Measurements from ENCODE around the gene HLA-DRB1.
"Not testable (repeated sequence)": the region's sequence is repeated elsewhere in the genome, so short reads cannot be mapped to it uniquely, and the experiment has no call there.

HLA-DRB1 gene

GRCh38 chr6:32609391-32609730 is 19.7 kb upstream of the HLA-DRB1 start:
- DNase-seq, result no peak

DNA sequence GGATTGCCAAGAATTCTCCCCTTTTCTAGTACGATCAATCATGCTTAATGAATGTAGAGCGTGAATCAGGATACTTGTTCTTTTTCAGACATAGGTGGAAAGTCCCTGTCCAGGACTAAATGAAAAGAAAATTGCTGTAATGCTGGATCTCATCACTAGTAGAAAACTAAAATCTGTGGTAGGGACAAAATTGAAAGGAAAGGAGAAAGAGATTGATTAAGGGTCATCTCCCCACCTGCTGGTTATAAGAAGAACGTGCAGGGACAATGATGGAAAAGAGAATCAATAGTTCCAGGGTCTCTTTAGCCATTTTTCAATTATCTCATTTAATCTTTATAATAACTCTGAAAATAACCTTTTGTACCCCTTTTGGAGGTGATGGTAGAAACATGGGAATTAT is 18.7 kb upstream of the HLA-DRB1 start:
- no peak for DNase-seq

DNA sequence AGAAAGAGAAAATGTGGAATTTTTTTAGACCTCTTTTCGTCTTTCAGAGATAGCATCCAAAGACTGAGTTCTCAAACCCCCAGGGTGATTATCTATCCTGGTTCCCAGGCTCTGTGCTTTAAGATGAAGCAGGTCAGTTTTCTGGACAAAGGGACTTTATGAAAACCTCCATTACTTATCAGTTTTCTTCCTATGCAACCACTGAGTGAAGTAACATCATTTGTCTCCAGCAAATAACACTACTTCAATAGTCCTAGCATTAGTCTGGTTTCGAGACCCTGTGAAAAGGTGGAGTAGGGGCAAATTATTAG is 18.3 kb upstream of the HLA-DRB1 start:
- DNase-seq, result no peak

DNA sequence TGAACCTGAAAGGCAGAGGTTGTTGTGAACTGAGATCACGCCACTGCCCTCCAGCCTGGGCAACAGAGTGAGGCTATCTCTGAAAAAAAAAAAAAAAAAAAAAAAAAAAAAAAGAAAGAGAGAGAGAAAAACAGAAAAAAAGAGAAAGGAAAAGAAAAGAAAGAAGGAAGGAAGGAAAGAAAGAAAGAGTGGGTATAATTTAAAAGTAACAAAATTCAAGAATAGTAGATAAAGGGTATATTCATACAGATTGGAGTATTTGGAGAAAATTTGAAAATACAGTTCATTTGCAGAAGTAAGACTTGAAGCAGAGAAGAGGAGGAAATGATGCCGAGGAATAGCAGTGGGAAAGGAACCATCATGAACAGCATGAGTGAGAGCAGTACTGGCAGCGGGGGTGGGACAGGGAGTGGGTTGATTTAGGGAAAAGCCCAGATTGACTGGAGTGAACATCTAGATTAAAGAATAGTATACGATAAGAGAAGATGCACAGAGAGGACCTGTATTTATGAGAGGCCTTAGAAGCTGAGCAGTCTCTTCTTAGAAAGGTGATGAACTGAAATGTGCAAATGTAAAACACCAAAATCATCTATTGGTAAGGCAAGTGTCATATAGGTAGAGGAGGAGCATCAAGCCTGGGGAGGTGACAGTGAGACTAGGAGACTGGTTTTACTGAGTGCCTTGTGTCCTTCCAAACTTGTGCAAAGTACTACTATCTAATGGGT is 17.8 kb upstream of the HLA-DRB1 start:
- DNase-seq, result no peak

DNA sequence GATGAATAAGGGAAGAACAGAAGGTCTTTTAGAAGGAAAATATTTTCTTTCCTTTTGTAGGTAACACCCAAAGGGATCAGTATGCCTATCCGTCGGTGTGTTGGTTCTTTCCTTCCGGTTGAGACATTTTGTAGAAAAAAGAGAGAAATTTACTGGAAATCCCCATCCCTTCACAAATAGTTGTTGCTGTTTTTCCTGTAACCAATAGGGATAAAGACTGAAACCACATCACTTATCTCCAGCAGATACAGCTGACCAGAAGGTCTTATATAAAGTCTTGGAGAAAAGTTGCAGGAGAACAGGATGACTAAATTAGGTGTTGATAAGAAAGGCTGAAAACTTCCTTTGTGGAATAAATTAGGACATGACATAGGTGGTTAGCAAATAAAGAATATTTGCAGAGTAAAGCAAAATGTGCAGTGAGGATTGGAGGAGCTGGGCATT is 14.8 kb upstream of the HLA-DRB1 start:
- no peak for DNase-seq

GRCh38 chr6:32603888-32604287 is 14.2 kb upstream of the HLA-DRB1 start:
- no peak for DNase-seq

- DNase-seq, result no peak
These were observed 13.6 kb upstream of the HLA-DRB1 start for GRCh38 chr6:32603222-32603621.

DNA sequence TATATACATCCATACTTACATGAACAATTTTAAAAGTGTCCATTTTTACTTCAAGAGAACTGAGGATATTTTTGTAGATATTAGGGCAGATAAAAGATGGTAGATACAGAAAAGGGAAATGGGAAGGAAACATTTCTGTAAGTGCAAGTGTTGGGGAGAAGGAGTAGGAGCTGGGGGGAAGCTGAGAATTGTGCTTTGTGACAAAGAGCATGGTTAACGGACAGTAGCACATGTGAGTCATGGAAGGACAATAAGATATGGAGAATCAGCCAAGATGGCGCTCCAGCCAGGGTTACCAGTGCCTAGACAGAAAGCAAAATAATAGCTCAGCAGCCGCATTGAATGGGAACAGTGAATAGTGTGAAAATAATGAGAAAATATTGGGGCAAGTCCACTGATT is 12.7 kb upstream of the HLA-DRB1 start:
- no peak for DNase-seq

DNA sequence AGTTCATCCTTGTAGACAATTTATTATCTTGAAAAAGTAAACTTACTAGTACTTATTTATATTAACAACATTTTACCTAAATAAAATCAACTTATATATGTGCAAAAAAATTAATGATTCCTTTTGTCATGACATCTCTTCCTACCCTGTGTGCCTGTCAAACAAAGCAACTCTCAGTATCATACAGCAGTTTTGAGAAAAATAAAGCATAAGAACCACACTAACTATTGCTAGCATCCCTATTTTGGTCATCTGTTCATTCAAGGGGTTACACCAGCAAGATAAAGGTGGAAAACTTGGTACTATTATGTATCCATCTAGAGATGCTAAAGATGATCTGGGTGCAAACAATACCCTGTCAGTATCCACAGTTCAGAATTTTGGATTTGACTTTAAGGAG is 7.4 kb upstream of the HLA-DRB1 start:
- DNase-seq, result no peak

DNA sequence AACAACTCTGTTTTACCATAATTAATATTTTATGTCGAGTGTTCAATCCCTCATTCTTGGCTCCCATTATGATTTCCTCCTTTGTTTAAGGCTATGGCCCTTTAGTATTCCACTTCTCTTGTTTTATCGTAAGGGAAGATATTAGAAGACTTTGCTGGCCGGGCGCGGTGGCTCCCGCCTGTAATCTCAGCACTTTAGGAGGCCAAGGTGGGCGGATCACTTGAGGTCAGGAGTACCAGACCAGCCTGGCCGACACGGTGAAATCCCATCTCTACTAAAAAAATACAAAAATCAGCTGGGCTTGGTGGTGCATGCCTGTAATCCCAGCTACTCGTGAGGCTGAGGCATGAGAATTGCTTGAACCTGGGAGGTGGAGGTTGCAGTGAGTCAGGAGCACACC is 1.1 kb upstream of the HLA-DRB1 start:
- DNase-seq, result not testable (repeated sequence)

GRCh38 chr6:32588156-32588555 is 1.5 kb downstream of the HLA-DRB1 start:
- DNase-seq, result no peak

GRCh38 chr6:32583527-32583898 is 6.1 kb downstream of the HLA-DRB1 start:
- DNase-seq, result no peak

GRCh38 chr6:32581315-32582095 is 8.1 kb downstream of the HLA-DRB1 start:
- no peak for DNase-seq

DNA sequence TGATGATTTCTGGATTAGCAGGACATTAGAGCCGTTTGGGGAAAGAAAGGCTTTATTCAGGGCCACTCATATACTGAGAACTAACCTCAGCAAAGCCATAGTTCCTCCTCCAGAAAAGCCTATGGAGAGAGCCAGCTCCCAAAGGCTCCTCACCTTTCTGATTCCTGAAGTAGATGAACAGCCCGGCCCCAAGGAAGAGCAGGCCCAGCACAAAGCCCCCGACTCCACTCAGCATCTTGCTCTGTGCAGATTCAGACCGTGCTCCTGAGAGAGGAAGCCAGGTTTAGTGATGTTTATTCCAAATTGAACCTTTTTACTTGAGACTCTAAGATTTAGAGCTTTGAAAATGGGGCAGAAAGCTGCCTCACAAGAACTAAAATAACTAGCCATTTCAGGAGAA is 9.1 kb downstream of the HLA-DRB1 start:
- no peak for DNase-seq

- no peak for DNase-seq
These were observed 10.7 kb downstream of the HLA-DRB1 start for GRCh38 chr6:32578962-32579361.

GRCh38 chr6:32577493-32577892 is 12.2 kb downstream of the HLA-DRB1 start:
- DNase-seq, result not testable (repeated sequence)

- no peak for DNase-seq
These were observed 13.4 kb downstream of the HLA-DRB1 start for GRCh38 chr6:32576250-32576649.

- DNase-seq, result no peak
These were observed 19.2 kb downstream of the HLA-DRB1 start for GRCh38 chr6:32570363-32570905.

- no peak for DNase-seq
These were observed 21.1 kb downstream of the HLA-DRB1 start for GRCh38 chr6:32568561-32568960.

GRCh38 chr6:32566957-32567356 is 22.7 kb downstream of the HLA-DRB1 start:
- no peak for DNase-seq

GRCh38 chr6:32565511-32565910 is 24.1 kb downstream of the HLA-DRB1 start:
- DNase-seq, result no peak

DNA sequence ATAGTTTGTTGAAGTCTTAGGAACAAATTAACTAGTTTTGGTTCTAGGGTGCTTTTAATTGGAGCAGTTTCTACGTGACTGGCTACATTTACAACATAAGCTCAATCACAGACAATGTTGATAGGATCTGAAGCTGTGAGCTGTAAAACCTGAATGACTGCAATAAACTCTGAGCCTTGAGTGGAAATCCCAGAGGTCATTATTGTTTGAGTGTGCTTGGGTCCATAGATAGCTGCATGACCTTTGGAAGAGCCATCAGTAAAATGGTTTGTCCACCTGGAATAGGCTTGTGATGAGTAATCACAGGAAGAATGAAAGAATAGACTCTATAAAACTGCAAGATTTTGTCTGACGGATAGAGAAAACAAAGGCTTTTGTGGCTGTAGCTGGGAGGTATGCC is 26.7 kb downstream of the HLA-DRB1 start:
- DNase-seq, result no peak

GRCh38 chr6:32559747-32560146 is 29.9 kb downstream of the HLA-DRB1 start:
- no peak for DNase-seq

GRCh38 chr6:32558426-32559057 is 31.1 kb downstream of the HLA-DRB1 start:
- no peak for DNase-seq

Data from RPMI8226 (cell line).